T-helper 2 cell treated with Interferon-gamma antibody and Interleukin-4, amounts not matched to agents 5 μg/mL and 100 μg/mL, for 36 hours (primary cell): ENCODE results near the gene C9orf50.

Experiments
- DNase-seq: peaks from one replicate; pipeline ENCODE4 v3.0.0; 2021; ENCODE audit warnings: low spot score
- H3K27ac Mint-ChIP-seq: one replicate; pipeline ENCODE4 v1.8.0; 2021; ENCODE audit warnings: mild to moderate bottlenecking, mixed read lengths
- H3K27me3 Mint-ChIP-seq: one replicate; pipeline ENCODE4 v1.8.0; 2021; ENCODE audit warnings: low read depth, mixed read lengths
- H3K36me3 Mint-ChIP-seq: one replicate; pipeline ENCODE4 v1.8.0; 2021; ENCODE audit warnings: low read depth, mixed read lengths
- H3K4me1 Mint-ChIP-seq: one replicate; pipeline ENCODE4 v1.8.0; 2021; ENCODE audit warnings: low read depth, mixed read lengths
- H3K4me3 Mint-ChIP-seq: one replicate; pipeline ENCODE4 v1.8.0; 2022; ENCODE audit warnings: mild to moderate bottlenecking, moderate library complexity, mixed read lengths
- H3K9me3 Mint-ChIP-seq: one replicate; pipeline ENCODE4 v1.8.0; 2021; ENCODE audit warnings: mixed read lengths

The C9orf50 gene

GRCh38 chr9:129655154-129655553, 34.3 kb upstream of the C9orf50 start:
- no peaks in the 10 kb centered on the region for H3K36me3 Mint-ChIP-seq
- no peaks in the 10 kb centered on the region for H3K4me1 Mint-ChIP-seq
- no peak overlapping the region for H3K27ac Mint-ChIP-seq
- peaks cover 2% of the 10 kb centered on the region for H3K27me3 Mint-ChIP-seq
- no peak overlapping the region for H3K4me3 Mint-ChIP-seq
- no peaks in the 10 kb centered on the region for H3K9me3 Mint-ChIP-seq
- no peak for DNase-seq

- Mint-ChIP-seq H3K9me3 (no peaks in the 10 kb centered on the region), H3K27me3 (peaks cover 2% of the 10 kb centered on the region), H3K36me3 (no peaks in the 10 kb centered on the region), H3K4me3 (no peak overlapping the region), H3K27ac (no peak overlapping the region), H3K4me1 (no peaks in the 10 kb centered on the region)
- DNase-seq: no peak
These were observed 33.7 kb upstream of the C9orf50 start for GRCh38 chr9:129654554-129655040.

DNA sequence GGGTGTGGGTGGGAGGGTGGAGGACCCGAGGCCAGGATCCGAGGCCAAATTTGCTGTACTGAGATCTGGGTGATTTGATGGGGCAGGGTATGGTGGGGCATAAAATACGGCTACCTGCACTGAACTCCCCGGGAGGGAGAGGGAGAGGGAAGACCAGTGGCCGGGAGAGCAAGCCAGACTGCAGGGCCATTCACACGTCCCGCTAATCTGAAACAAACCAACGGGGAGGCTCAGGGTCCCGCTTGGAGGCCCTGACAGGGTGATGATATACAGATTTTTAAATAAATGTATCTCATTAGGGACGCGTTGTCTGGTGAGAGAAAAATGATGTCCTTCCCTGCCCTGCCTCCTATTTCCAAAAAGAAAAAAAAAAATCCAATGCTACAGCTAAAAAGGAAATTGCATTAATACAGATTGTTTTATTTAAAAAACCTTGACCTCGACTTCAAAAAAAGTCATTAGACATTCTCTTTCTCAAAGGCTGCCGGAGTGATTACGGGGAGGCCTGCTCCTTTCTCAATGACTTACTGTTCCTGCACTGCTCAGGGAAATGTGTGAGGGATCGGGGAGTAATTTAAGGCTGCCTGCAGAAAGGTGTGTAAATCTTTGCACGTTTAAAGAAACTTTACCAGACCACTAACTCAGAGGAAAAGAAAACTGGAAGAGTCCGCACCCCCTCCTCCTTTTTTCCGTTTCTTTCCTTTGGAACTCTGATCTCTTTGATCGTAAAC, 33.1 kb upstream of the C9orf50 start:
- no peaks in the 10 kb centered on the region for H3K9me3 Mint-ChIP-seq
- DNase-seq: no peak
- no peak overlapping the region for H3K27ac Mint-ChIP-seq

DNA sequence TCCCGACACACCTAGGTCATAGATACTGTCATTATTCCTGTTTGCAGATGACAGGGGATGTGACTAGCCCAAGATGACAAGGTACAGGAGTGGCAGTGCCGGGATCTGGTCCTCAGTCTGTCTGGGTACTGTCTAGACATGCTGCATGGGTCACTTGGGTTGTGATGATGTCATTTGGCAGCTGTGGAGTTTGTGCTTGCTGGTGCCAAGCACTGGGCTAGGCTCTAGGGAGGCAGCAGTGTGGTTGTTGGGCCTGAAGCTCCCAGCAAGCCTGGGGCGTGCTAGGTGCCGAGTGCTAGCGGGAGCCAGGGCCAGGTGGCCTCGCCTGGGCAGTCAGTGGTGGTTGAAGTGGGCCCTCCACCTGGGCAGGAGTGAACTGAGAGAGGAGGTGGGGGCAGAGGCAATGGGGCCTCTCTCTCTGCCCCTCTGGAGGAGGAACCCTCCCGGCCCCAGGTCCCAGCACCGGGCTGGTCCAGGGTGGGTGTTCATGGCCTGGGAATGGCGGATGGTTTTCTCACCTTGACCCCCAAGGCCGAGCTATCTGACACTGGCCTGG, 29.9 kb upstream of the C9orf50 start:
- Mint-ChIP-seq H3K27ac (no peak overlapping the region), H3K27me3 (peaks cover 2% of the 10 kb centered on the region), H3K4me3 (no peak overlapping the region)

More for the DNA sequence above, 33.1 kb upstream of the C9orf50 start:
- Mint-ChIP-seq H3K36me3 (no peaks in the 10 kb centered on the region), H3K27me3 (peaks cover 2% of the 10 kb centered on the region), H3K4me1 (no peaks in the 10 kb centered on the region), H3K4me3 (no peak overlapping the region)

DNA sequence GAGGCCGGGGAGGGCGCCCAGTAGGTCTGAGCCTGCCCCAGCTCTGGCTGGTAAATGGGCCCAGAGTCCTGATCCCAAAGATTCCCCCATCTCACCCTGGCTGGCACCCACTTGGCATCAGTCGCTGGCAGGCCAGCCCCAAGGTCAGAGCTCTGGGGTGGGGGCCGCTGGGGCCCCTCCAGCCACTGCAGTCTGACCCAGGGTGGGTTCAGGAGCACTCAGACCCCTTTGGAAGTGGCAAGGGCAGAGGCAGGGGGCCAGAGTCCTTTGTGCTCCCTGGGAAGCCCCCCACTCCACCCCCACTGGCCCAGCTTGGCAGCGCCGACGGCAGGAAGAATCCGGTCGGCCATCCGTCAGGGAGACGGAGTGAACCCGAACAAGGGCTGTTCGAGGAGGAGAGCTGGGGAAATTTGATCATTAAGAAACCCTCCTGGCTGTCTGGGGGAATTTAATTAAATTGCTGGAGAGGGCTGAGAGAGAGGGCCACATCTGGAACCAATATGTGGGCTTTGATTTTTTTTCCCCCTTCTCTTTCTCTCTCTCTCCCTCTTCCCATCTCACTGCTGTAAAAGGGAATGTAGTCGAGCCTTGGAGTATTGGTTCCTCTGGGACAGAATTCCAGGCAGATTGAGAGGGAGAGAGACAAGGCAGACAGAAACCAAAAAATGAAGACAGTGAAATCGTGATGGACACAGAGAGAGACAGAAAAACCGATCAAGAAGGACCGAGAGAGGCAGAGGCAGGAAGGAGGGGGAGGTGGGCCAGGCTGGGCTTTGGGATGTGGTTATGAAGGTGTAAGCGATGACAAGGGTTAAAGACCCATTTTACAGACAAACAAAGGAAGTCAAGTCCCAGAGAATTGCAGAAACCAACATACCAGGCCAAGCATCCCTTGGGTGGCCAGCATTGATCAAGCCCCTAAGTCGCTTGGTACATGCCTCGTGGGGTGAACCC, 29.1 kb upstream of the C9orf50 start:
- Mint-ChIP-seq H3K27me3 (peaks cover 2% of the 10 kb centered on the region), H3K27ac (no peak overlapping the region), H3K9me3 (no peaks in the 10 kb centered on the region), H3K36me3 (no peaks in the 10 kb centered on the region), H3K4me1 (no peaks in the 10 kb centered on the region), H3K4me3 (no peak overlapping the region)
- DNase-seq: no peak

More for the DNA sequence above, 29.9 kb upstream of the C9orf50 start:
- Mint-ChIP-seq H3K9me3 (no peaks in the 10 kb centered on the region), H3K4me1 (no peaks in the 10 kb centered on the region), H3K36me3 (no peaks in the 10 kb centered on the region)
- no peak for DNase-seq

- H3K27ac Mint-ChIP-seq: no peak overlapping the region
- no peaks in the 10 kb centered on the region for H3K9me3 Mint-ChIP-seq
- no peaks in the 10 kb centered on the region for H3K4me1 Mint-ChIP-seq
- H3K27me3 Mint-ChIP-seq: peaks cover 2% of the 10 kb centered on the region
- DNase-seq: no peak
- no peak overlapping the region for H3K4me3 Mint-ChIP-seq
- H3K36me3 Mint-ChIP-seq: no peaks in the 10 kb centered on the region
These were observed 27.8 kb upstream of the C9orf50 start for GRCh38 chr9:129648764-129649115.

DNA sequence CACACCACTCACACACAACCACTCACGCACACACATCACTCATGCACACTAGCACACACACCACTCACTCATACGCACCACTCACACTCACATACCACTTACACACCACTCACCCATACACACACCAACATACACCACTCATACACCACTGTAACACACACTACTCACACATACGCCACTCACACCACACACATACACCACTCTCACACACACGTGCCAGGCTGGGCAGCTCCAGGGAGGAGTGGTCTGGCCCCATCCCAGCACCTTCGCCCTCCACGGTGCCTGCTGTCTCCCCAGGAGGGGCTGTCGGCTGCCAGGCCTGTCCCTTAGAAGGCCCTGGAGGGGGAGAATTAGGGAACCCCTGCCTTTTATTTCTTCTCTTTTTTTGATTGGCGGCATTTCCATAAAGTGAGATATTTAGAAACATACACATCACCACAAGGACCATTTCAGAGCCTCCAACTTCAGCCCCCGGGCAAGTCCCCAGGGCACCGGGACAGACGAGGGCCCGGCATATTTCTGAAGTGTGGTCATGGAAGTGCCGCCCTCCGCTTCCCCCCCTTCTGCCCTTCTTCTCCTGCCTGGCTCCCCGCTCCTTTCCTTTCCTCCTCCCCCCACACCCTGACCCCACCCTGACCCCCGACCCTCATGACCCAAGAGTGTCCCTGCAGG, 27.3 kb upstream of the C9orf50 start:
- Mint-ChIP-seq H3K4me3 (no peak overlapping the region), H3K27ac (no peak overlapping the region), H3K36me3 (no peaks in the 10 kb centered on the region)

DNA sequence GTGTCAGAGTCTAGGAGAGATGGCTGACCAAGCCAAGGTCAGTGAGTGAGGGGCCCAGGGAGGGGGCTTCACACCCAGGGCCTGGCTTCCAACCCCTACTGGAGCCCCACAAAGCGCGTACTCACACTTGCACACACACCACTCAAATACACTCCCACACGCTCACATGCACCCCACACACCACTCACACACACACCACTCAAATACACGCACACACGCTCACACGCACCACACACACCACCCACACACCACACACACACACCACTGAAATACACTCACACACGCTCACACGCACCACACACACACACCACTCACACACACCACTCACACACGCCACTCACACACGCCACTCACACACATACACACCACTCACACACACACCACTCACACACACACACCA, 26.7 kb upstream of the C9orf50 start:
- Mint-ChIP-seq H3K4me3 (no peak overlapping the region), H3K9me3 (no peaks in the 10 kb centered on the region), H3K4me1 (no peaks in the 10 kb centered on the region), H3K27ac (no peak overlapping the region), H3K36me3 (no peaks in the 10 kb centered on the region), H3K27me3 (no peaks in the 10 kb centered on the region)
- no peak for DNase-seq

More for the DNA sequence above, 27.3 kb upstream of the C9orf50 start:
- DNase-seq: no peak
- H3K27me3 Mint-ChIP-seq: no peaks in the 10 kb centered on the region
- no peaks in the 10 kb centered on the region for H3K9me3 Mint-ChIP-seq
- no peaks in the 10 kb centered on the region for H3K4me1 Mint-ChIP-seq

GRCh38 chr9:129646654-129647053, 25.8 kb upstream of the C9orf50 start:
- H3K27me3 Mint-ChIP-seq: no peaks in the 10 kb centered on the region
- no peak for DNase-seq
- H3K9me3 Mint-ChIP-seq: no peaks in the 10 kb centered on the region
- no peak overlapping the region for H3K4me3 Mint-ChIP-seq
- peak overlapping the region; percentile 43 for H3K27ac Mint-ChIP-seq
- no peaks in the 10 kb centered on the region for H3K36me3 Mint-ChIP-seq
- H3K4me1 Mint-ChIP-seq: peaks cover 2% of the 10 kb centered on the region

- Mint-ChIP-seq H3K27me3 (no peaks in the 10 kb centered on the region), H3K4me1 (peaks cover 4% of the 10 kb centered on the region), H3K9me3 (no peaks in the 10 kb centered on the region), H3K4me3 (no peak overlapping the region), H3K27ac (no peak overlapping the region), H3K36me3 (no peaks in the 10 kb centered on the region)
- DNase-seq: no peak
These were observed 25.4 kb upstream of the C9orf50 start for GRCh38 chr9:129646252-129646651.

DNA sequence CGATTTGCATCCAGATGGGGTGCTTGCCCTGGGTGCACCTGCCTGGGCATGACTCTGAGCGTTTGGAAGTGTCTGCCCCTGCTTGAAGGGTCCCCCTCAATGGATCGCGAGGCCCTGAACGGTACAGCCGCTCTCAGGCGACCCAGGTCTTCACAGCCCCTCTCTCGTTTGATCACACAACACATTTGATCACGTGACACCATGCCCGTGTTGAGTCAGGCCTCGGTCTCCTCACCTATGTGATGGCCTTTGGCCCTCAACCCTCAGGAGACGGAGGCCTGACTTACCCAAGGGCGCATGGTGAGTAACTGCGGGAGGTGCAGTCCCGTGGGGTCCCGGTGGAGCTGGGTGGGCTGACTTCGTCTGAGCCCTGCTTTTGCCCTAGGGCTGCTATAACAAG, 24.0 kb upstream of the C9orf50 start:
- no peaks in the 10 kb centered on the region for H3K9me3 Mint-ChIP-seq
- no peaks in the 10 kb centered on the region for H3K27me3 Mint-ChIP-seq
- H3K4me1 Mint-ChIP-seq: peaks cover 9% of the 10 kb centered on the region
- H3K36me3 Mint-ChIP-seq: no peaks in the 10 kb centered on the region
- DNase-seq: no peak
- no peak overlapping the region for H3K27ac Mint-ChIP-seq
- H3K4me3 Mint-ChIP-seq: no peak overlapping the region

- peaks cover 9% of the 10 kb centered on the region for H3K4me1 Mint-ChIP-seq
- no peak overlapping the region for H3K4me3 Mint-ChIP-seq
- H3K27me3 Mint-ChIP-seq: no peaks in the 10 kb centered on the region
- H3K36me3 Mint-ChIP-seq: peaks cover 1% of the 10 kb centered on the region
- no peak overlapping the region for H3K27ac Mint-ChIP-seq
- H3K9me3 Mint-ChIP-seq: no peaks in the 10 kb centered on the region
- DNase-seq: no peak
These were observed 23.5 kb upstream of the C9orf50 start for GRCh38 chr9:129644365-129644764.

- peaks cover 1% of the 10 kb centered on the region for H3K36me3 Mint-ChIP-seq
- H3K27me3 Mint-ChIP-seq: no peaks in the 10 kb centered on the region
- no peak overlapping the region for H3K4me3 Mint-ChIP-seq
- peaks cover 9% of the 10 kb centered on the region for H3K4me1 Mint-ChIP-seq
- DNase-seq: no peak
- H3K27ac Mint-ChIP-seq: no peak overlapping the region
- no peaks in the 10 kb centered on the region for H3K9me3 Mint-ChIP-seq
These were observed 22.8 kb upstream of the C9orf50 start for GRCh38 chr9:129643706-129644105.
